ENCODE measurements around the gene TMEM204. TPM values are rescaled to one million over a fixed set of nuclear protein-coding genes. Genes with fewer than 3 reads are reported as not detected.

The TMEM204 gene
- total RNA-seq: 10 to 100 TPM; 26.7 to 29.4 TPM
- long read RNA-seq, transcript TMEM204-202 (3 exons, 1,938 nt): major isoform, 75 of 82 reads
- long read RNA-seq, partial matches to known transcripts: 0 of 82 reads
- long read RNA-seq, other reads (novel, unspliced or antisense): 7 of 82 reads

GRCh38 chr16:1533443-1533951 is at the start of gene TMEM204:
TSS of gene TMEM204 (plus strand) at chr16:1533666. CDS start at chr16:1534276, 610 bp downstream.
- intact Hi-C loops (cut with DNase I): loop anchor here in 1 of 2 donors (5.0 kb wide), 1 partner anchor 41 kb away; the partner anchor contains the start of gene TELO2
- ATAC-seq (peak; percentile 48 to 69), DNase-seq (peak; percentile 88)

GRCh38 chr16:1485847-1486496 is 47.5 kb upstream of the TMEM204 start:
- ATAC-seq (no peak), DNase-seq (no peak)
- intact Hi-C loops (cut with DNase I): no loop called here

- no peak for ATAC-seq
Observed at GRCh38 chr16:1486551-1487390, 46.7 kb upstream of the TMEM204 start.

GRCh38 chr16:1487395-1488053 is 45.9 kb upstream of the TMEM204 start:
- ATAC-seq (no peak), DNase-seq (no peak)
- intact Hi-C loops (cut with DNase I): no loop called here

More at GRCh38 chr16:1486551-1487390, 46.7 kb upstream of the TMEM204 start:
- intact Hi-C loops (cut with DNase I): no loop called here
- no peak for DNase-seq

- DNase-seq (no peak), ATAC-seq (no peak)
- intact Hi-C loops (cut with DNase I): no loop called here
Observed at GRCh38 chr16:1488054-1488601, 45.3 kb upstream of the TMEM204 start.

- ATAC-seq (no peak), DNase-seq (no peak)
- intact Hi-C loops (cut with DNase I): no loop called here
Observed at GRCh38 chr16:1488619-1489018, 44.8 kb upstream of the TMEM204 start, which contains the start of gene PTX4. TSS of gene PTX4 (minus strand) at chr16:1488944. CDS start at chr16:1488909, 35 bp downstream.

- ATAC-seq: no peak
- DNase-seq: no peak
- intact Hi-C loops (cut with DNase I): no loop called here
Observed at GRCh38 chr16:1489077-1489476, 44.4 kb upstream of the TMEM204 start.

- intact Hi-C loops (cut with DNase I): loop anchor here in 1 of 2 donors (5.0 kb wide), 1 partner anchor 41 kb away; the partner anchor contains the start of gene TMEM204
- no peak for DNase-seq
- ATAC-seq: no peak
Observed at GRCh38 chr16:1491327-1491726, 42.1 kb upstream of the TMEM204 start.

- intact Hi-C loops (cut with DNase I): loop anchor here in 1 of 2 donors (5.0 kb wide), 1 partner anchor 40 kb away; the partner anchor contains the start of gene TMEM204
- no peak for ATAC-seq
- DNase-seq: no peak
Observed at GRCh38 chr16:1492082-1492922, 41.2 kb upstream of the TMEM204 start.

GRCh38 chr16:1492923-1493745 is 40.3 kb upstream of the TMEM204 start, which contains the start of gene TELO2:
TSS of gene TELO2 (plus strand) at chr16:1493360. CDS start at chr16:1494282, 922 bp downstream.
- peak; percentile 93 to 94 for ATAC-seq
- DNase-seq: peak; percentile 79
- intact Hi-C loops (cut with DNase I): loop anchor here in 1 of 2 donors (5.0 kb wide), 1 partner anchor 39 kb away; the partner anchor contains the start of gene TMEM204

- intact Hi-C loops (cut with DNase I): loop anchor here in 1 of 2 donors (5.0 kb wide), 1 partner anchor 39 kb away; the partner anchor contains the start of gene TMEM204
- no peak for DNase-seq
- ATAC-seq: peak; percentile 13 to 17
Observed at GRCh38 chr16:1493746-1494094, 39.7 kb upstream of the TMEM204 start.

GRCh38 chr16:1494129-1494640 is 39.3 kb upstream of the TMEM204 start:
- peak; percentile 60 for ATAC-seq
- intact Hi-C loops (cut with DNase I): loop anchor here in 1 of 2 donors (5.0 kb wide), 1 partner anchor 38 kb away; the partner anchor contains the start of gene TMEM204
- peak; percentile 80 for DNase-seq

GRCh38 chr16:1494711-1495110 is 38.8 kb upstream of the TMEM204 start:
- ATAC-seq (peak; percentile 55 to 71), DNase-seq (peak; percentile 72)
- intact Hi-C loops (cut with DNase I): loop anchor here in 1 of 2 donors (5.0 kb wide), 1 partner anchor 38 kb away; the partner anchor contains the start of gene TMEM204

- intact Hi-C loops (cut with DNase I): no loop called here
- no peak for ATAC-seq
- DNase-seq: no peak
Observed at GRCh38 chr16:1495211-1495888, 38.1 kb upstream of the TMEM204 start.

- DNase-seq: no peak
- no peak for ATAC-seq
- intact Hi-C loops (cut with DNase I): no loop called here
Observed at GRCh38 chr16:1495889-1496262, 37.6 kb upstream of the TMEM204 start.

GRCh38 chr16:1496464-1496863 is 37.0 kb upstream of the TMEM204 start:
- ATAC-seq (no peak), DNase-seq (no peak)
- intact Hi-C loops (cut with DNase I): no loop called here

Measured in left cardiac atrium (tissue), 4 donors.